Panc1 (cell line): ENCODE data around the gene GSDMA. TPM values are rescaled to one million over a fixed set of nuclear protein-coding genes. Genes with fewer than 3 reads are reported as not detected.

Experiments used
- ATAC-seq: fragments of 200-7000 bp; cut with Tn5 transposase; 2 replicates; pipeline ENCODE4 v1.9.1; 2020; ENCODE audit warnings: mild to moderate bottlenecking, moderate library complexity
- BruUV-seq: library from RNA; stranded (reverse); fragments of 400-500 nt; replicated peaks from 2 replicates; lab custom pipeline; 2021; lab: Mats Ljungman, UMichigan
- CTCF ChIA-PET: fragments of 300-600 bp; sonication (Branson Sonifier 250); formaldehyde crosslinking; loops from one replicate; lab custom pipeline; 2022; ENCODE audit warnings: antibody characterized with exemption; lab: Charles Lee
- POLR2A ChIA-PET: fragments of 300-600 bp; sonication (Branson Sonifier 250); formaldehyde crosslinking; loops from one replicate; lab custom pipeline; 2022; ENCODE audit warnings: antibody characterized with exemption; lab: Charles Lee
- DNase-seq: peaks from one replicate; pipeline ENCODE4 v3.0.0-alpha.2; 2010; ENCODE audit warnings: low read depth, low spot score
- H3K27ac ChIP-seq: 2 replicates; pipeline ENCODE4 v1.5.1; 2011; ENCODE audit warnings: mild to moderate bottlenecking, low read length, inconsistent platforms
- H3K27me3 ChIP-seq: fragments of 200-500 bp; sonication (Bioruptor generic); 2 replicates; pipeline ENCODE4 v1.6.0; 2014; ENCODE audit warnings: low read length, inconsistent platforms; ENCODE audit not compliant: control insufficient read depth, insufficient read depth
- H3K36me3 ChIP-seq: fragments of 200-500 bp; sonication (Bioruptor generic); 2 replicates; pipeline ENCODE4 v1.5.1; 2014; ENCODE audit warnings: inconsistent platforms, mild to moderate bottlenecking, low read length, moderate library complexity; ENCODE audit not compliant: control insufficient read depth, insufficient read depth
- H3K4me1 ChIP-seq: 2 replicates; pipeline ENCODE4 v1.5.1; 2011; ENCODE audit warnings: inconsistent platforms, mild to moderate bottlenecking, low read length, moderate library complexity; ENCODE audit not compliant: control insufficient read depth, insufficient read depth
- H3K4me3 ChIP-seq, 2 experiments: 2 replicates each; pipeline ENCODE4 v1.5.1; 2011 to 2012; ENCODE audit warnings: low read depth in 2 of 2, low read length in 2 of 2, mild to moderate bottlenecking in 2 of 2, inconsistent platforms in 1 of 2, moderate library complexity in 1 of 2
- H3K9me3 ChIP-seq: fragments of 200-500 bp; sonication (Bioruptor generic); 2 replicates; pipeline ENCODE4 v1.5.1; 2014; ENCODE audit warnings: low read depth, mild to moderate bottlenecking, inconsistent platforms, low read length, moderate library complexity; ENCODE audit not compliant: control insufficient read depth, insufficient read depth
- CTCF ChIP-seq: fragments of 450-650 bp; IDR thresholded peaks from 2 replicates; pipeline ENCODE4 v1.5.1; 2017; ENCODE audit warnings: mild to moderate bottlenecking
- POLR2AphosphoS5 ChIP-seq: IDR thresholded peaks from 2 replicates; pipeline ENCODE4 v1.6.1; 2012; ENCODE audit warnings: mild to moderate bottlenecking, low read depth, low read length, moderate library complexity
- REST ChIP-seq, 2 experiments: IDR thresholded peaks; 2 replicates each; pipeline ENCODE4 v1.6.1; 2011 to 2012; ENCODE audit warnings: low read depth in 2 of 2, control low read depth in 1 of 2, low read length in 1 of 2, mild to moderate bottlenecking in 1 of 2, moderate library complexity in 1 of 2; ENCODE audit not compliant: insufficient read depth in 1 of 2
- SIN3A ChIP-seq: IDR thresholded peaks from 2 replicates; pipeline ENCODE4 v1.6.1; 2012; ENCODE audit warnings: low read depth, mild to moderate bottlenecking, low read length, moderate library complexity, borderline replicate concordance; ENCODE audit not compliant: insufficient read depth
- TCF7L2 ChIP-seq: IDR thresholded peaks from 2 replicates; pipeline ENCODE4 v1.6.1; 2011; ENCODE audit warnings: mild to moderate bottlenecking, low read depth, low read length, inconsistent platforms
- in situ Hi-C: cut with HindIII; loops from 2 replicates; pipeline ENCODE4 v1.10.0; 2016; ENCODE audit warnings: low sequenced_read_pairs, low pct_unique_long_range_greater_than_20kb
- intact Hi-C: fragments of 100-400 bp; cut with micrococcal nuclease; formaldehyde crosslinking; loops from one replicate; pipeline ENCODE4 v1.10.0; 2022; ENCODE audit not compliant: unreplicated experiment
- total RNA-seq: library from RNA; stranded (reverse); gene quantifications from one replicate; pipeline ENCODE4 v1.2.1, GENCODE V29; 2021; ENCODE audit not compliant: unreplicated experiment

Gene GSDMA
- total RNA-seq, 1 experiment from 2014 or later, result not detected

DNA sequence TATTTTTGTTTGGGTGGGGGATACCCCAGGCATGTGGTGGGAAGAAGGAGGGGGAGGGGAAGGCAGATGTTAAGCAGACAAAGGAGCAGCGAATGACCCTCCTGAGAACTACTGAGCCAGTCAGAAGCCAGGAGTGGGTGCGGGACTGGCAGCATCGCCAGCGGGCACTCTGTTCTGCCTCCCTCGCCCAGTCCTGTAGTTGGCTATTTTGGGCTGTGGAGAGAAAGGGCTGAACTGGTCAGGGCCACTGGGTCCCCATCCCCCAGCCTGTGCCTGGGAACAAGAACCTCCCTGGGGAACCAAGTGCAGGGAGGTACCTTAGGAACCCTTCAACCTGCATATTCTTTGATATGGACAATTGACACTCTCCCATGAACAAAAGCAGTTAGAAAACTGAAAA lies 28.9 kb upstream of the GSDMA start:
- CTCF ChIA-PET, result no interaction called here
- Histone ChIP-seq H3K4me1 (peaks cover 9% of the 10 kb centered on the region), H3K9me3 (no peaks in the 10 kb centered on the region), H3K27me3 (no peaks in the 10 kb centered on the region), H3K36me3 (no peaks in the 10 kb centered on the region), H3K4me3 (no peak overlapping the region), H3K27ac (no peak overlapping the region)
- intact Hi-C loops (no loop called here), in situ Hi-C loops (no loop called here)
- no peak for ATAC-seq
- no peak for TF ChIP-seq REST (IDR thresholded peaks at IDR 0.05; ENCODE audit: insufficient read depth in 1 of 2, low read depth in 2 of 2, low read length in 1 of 2)
- no peak for TF ChIP-seq SIN3A
- no peak for TF ChIP-seq TCF7L2
- no peak for TF ChIP-seq CTCF
- no peak for TF ChIP-seq POLR2AphosphoS5
- POLR2A ChIA-PET, result no interaction called here
- no peak for DNase-seq
- no TSS peak for BruUV-seq

GRCh38 chr17:39934324-39934723 lies 28.5 kb upstream of the GSDMA start:
- no peak for TF ChIP-seq REST (IDR thresholded peaks at IDR 0.05; ENCODE audit: insufficient read depth in 1 of 2, low read depth in 2 of 2, low read length in 1 of 2)
- TF ChIP-seq CTCF, result no peak
- TF ChIP-seq SIN3A, result no peak
- TF ChIP-seq POLR2AphosphoS5, result no peak
- no peak for TF ChIP-seq TCF7L2
- H3K9me3 ChIP-seq, result no peaks in the 10 kb centered on the region
- H3K27ac ChIP-seq, result no peak overlapping the region
- intact Hi-C loops, result no loop called here
- H3K4me3 ChIP-seq, result no peak overlapping the region
- ChIA-PET CTCF (no interaction called here), POLR2A (no interaction called here)
- no peaks in the 10 kb centered on the region for H3K27me3 ChIP-seq
- H3K4me1 ChIP-seq, result peaks cover 5% of the 10 kb centered on the region; the same call in 1 of the 2 replicates
- no TSS peak for BruUV-seq
- no peaks in the 10 kb centered on the region for H3K36me3 ChIP-seq
- ATAC-seq (no peak), DNase-seq (no peak)
- in situ Hi-C loops, result no loop called here
